Stimulated activated CD8-positive, alpha-beta memory T cell treated with anti-CD3 and anti-CD28 coated beads, Interleukin-7, amount 100 ng/mL, for 48 hours (primary cell): ENCODE measurements around the gene TEX264.

Experiments
- DNase-seq, 2 donors: peaks; one replicate each; pipeline ENCODE4 v3.0.0-alpha.2; 2020; ENCODE audit warnings: low read depth in 1 of 2; ENCODE audit errors: extremely low read depth in 1 of 2

The TEX264 gene

DNA sequence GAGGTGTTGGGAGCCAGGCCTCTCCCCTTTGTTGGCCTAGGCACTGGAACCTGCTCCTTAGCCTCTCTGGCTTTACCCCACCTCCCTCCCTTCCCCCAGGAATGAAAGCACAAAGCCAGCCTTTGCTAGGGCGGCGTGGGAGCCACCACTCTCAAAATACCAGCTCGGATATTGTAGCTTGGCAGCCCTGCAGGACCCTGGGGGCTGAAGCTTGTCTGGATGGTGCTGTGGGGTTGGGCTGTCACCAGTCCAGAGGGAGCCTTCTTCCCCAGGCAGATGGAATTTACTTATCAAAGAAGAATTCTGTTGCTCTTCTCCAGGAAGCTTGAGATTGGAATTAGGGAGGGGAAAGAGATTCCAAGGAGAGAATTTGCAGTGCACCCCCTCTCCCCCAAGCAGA lies 20.9 kb downstream of the TEX264 start:
- DNase-seq = no peak

- DNase-seq = no peak
Observed at GRCh38 chr3:51692980-51693395, 21.9 kb downstream of the TEX264 start.

GRCh38 chr3:51696954-51697353 lies 25.9 kb downstream of the TEX264 start:
- DNase-seq = no peak

DNA sequence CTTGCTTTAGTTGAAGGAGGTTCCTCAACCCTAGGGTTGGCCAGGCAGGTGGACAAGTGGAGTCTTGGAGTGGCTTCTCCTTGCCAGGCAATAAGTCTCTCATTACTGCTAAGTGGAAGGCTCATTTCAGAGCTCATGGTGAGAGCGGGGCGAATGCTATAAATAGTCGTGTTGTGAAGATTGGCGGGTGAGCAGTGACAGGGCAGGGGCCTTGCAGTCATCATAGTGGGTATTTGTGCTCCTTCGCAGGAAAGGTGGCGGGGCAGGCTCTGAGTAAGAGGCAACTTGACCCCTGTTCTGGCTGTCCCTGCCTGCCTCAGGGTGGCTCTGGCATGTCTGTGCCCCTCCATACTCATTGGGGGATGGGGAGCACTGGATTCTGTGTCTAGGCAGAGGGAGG lies 27.2 kb downstream of the TEX264 start:
- DNase-seq = no peak

DNA sequence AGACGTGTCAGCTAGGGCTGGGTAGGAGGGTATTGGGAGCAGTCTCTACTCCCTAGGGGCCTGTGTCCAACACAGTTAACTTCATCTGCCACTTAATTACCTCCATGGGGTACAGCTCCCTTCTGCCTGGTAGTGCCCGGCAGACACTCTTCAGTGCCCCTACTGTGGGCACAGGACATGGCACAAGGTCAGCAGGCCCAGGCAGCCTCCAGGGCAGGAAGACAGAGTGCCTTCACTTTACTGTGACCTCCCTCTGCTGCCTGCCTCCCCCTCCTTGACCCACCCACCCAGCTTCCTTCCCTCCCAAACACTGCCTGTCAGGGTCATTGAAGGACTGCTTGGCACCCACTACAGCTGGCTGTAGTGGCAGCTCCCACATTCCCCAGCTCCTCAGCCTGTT lies 29.4 kb downstream of the TEX264 start:
- DNase-seq = no peak

DNA sequence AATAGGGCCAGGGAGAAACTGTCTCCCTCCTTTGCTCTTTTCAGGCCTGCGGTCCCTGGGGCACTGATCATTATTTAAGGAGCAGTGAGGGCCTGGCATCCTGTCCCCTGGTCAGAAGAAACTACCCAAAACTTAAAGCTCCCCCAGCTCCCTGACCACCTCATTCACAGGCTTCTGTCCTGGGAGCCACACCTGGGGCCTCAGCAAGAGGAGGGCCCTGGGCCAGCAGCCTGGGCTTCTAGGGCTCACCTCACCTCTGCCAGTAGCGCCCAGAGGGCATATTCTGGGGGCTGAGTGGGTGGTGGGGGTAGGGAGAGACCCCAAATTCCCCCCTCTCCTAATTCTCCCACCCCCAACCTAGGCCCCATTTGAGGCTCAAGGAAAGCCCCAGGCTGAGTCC lies 31.1 kb downstream of the TEX264 start:
- DNase-seq = no peak

DNA sequence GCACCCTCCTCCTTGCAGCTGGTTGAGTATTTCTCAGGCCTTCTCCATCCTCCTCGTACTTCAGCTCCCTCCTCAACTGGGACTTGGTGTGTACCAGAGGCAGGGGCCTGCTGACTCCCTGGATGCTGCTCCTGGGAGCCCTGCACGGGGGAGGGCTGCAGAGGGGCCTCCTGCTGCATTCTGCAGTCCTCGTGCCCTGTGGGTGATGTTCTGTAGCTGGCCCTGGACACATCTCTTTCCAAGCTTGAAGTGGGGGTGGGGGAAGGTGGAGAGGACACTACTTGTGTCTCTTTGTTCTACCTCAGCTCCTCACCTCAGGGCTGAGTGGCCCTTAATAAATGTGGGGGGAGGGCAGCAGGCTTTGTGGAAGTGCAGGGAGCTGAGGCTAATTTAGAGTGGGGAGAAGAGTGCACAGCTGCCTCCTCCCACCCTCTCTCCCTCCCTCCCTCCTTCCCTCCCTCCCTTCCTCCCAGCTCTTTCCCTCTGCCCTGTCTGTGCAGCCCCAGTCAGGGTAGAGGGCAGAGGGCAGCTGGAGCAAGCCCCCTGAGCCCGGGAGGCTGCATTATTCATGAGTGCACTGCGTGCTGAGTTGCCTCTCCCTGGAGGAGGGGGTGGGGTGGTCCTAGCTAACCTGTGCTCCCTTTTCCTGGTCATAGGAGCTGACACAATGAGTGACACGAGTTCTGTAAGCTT lies 32.2 kb downstream of the TEX264 start:
- no peak for DNase-seq

- DNase-seq = no peak
Observed at GRCh38 chr3:51703761-51704510, 32.9 kb downstream of the TEX264 start.

DNA sequence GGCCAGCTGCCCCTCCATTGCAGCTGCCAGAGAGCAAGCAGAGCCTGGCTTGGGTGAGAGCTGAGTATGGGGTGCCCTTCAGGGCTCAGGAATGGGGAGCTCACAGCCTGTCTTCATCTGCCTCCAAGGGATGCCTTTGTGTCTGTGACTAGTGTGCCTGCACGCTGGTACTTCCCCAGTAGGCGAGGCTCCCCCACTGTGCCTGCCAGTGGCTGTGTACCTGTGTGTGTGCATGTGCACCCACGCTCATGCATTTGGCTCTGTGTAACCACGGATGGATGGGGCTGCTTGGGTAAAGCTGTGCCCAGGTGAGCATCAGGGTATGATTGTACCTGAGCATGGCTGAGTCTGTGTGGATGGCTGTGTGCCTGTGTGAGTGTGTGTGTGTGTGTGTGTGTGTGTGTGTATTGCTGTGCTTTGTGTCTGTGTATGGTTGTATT lies 33.5 kb downstream of the TEX264 start:
- DNase-seq = no peak

DNA sequence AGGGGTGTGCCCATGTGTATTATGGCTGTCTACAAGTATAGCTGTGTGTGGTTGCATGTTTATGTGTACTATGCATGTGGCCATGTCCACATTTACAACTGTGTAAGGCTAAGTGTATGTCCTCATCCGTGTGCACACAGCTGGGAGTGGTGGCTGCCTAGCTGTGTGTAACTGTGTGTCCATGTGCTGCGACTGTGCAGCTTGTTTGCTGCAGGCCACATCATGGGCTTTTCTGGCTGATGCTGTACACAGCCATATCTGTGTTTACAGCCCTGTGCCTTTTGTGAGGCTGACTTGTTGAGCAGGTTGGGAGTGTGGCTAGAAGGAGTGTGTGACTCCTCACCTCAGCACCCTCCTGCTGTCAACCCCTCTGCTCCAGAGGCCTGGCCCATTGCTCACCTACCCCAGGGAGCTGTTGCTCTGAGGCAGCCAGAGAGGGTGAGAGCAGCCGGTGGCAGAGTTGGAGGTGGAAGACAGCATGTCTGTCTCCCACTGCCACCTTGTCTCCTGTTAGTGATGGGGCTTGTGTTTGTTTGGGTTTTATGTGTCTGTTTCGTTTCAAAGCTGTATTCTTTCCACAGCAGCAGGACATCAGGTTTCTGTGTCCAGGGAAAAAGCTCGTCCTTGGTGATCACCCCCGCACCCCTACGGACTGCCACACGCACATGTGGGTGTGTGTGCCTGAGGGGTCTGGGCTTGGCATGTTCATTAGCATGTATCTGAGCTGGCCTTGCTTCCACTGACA lies 34.4 kb downstream of the TEX264 start:
- DNase-seq = no peak

DNA sequence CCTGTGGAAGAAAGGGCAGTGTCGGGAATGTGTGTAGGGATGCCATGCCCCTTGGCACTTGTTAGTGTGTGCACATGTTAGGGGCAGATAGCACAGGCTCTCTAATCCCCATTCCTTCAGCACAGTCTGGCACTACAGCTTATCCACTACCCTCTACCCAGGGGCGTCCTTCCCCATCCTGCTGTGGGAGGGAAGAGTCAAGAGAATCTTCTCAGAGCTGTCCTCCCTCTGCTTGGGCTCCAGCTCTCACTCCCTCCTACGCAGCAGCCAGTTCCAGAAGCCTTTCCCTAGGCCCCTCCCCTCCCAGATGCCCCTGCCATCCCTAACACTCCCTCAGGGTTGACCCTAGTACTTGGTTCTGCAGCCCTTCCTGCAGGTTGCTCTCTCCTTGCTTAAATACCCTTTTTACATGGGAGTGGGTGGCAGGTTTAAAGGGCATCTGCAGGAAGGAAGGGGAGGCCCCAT lies 35.0 kb downstream of the TEX264 start:
- DNase-seq = no peak

GRCh38 chr3:51706788-51707731 lies 36.0 kb downstream of the TEX264 start, which contains the start of gene GRM2:
GRM2 (plus strand) TSS chr3:51707068; CDS start chr3:51708984, 1,916 bp downstream.
- DNase-seq = no peak

DNA sequence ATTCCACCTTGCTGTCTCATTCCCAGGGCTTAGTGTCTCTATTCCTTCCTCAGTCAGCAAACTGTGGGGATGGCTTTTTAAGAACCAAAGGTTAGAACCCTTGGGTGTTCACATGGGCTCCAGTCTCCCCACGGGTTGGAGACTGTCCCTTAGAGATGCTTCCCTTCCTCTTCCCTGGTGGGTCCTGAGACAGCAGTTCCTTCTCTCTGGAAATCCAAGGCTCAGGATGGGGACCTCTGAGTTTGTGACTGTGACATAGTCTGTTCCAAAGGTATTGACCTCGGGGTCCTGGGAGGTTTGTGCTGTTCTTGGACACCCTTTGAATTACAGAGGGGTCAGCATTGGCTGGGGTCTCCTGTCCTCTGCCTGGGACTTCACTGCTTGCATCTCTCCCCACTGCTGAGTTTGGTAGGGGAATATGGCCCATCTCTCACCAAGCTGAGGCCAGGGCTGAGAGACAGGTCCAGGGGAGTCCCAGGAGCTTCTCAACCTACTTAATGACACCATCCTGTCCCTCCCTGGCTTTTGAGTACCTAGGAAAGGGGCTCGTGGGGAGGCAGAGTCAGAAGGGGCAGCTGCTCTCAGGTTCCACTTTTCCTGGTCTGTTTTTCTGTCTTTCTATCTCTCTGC lies 37.3 kb downstream of the TEX264 start:
- no peak for DNase-seq

DNA sequence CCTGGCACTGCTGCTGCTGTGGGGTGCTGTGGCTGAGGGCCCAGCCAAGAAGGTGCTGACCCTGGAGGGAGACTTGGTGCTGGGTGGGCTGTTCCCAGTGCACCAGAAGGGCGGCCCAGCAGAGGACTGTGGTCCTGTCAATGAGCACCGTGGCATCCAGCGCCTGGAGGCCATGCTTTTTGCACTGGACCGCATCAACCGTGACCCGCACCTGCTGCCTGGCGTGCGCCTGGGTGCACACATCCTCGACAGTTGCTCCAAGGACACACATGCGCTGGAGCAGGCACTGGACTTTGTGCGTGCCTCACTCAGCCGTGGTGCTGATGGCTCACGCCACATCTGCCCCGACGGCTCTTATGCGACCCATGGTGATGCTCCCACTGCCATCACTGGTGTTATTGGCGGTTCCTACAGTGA lies 38.0 kb downstream of the TEX264 start:
- DNase-seq = no peak

DNA sequence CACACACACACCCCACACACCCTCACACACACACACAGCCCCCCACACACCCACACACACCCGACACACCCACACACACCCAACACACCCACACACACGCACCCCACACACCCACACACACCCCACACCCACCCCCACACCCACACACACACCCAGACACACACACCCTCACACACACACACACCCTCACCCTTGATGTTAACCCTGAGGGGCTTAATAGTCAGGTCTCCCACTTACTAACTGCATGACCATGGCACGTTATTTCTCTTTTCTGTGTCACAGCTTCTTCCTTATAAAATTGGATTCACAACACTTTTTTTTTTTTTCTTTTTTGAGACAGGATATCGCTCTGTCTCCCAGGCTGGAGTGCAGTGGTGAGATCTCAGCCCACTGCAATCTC lies 38.6 kb downstream of the TEX264 start:
- no peak for DNase-seq

DNA sequence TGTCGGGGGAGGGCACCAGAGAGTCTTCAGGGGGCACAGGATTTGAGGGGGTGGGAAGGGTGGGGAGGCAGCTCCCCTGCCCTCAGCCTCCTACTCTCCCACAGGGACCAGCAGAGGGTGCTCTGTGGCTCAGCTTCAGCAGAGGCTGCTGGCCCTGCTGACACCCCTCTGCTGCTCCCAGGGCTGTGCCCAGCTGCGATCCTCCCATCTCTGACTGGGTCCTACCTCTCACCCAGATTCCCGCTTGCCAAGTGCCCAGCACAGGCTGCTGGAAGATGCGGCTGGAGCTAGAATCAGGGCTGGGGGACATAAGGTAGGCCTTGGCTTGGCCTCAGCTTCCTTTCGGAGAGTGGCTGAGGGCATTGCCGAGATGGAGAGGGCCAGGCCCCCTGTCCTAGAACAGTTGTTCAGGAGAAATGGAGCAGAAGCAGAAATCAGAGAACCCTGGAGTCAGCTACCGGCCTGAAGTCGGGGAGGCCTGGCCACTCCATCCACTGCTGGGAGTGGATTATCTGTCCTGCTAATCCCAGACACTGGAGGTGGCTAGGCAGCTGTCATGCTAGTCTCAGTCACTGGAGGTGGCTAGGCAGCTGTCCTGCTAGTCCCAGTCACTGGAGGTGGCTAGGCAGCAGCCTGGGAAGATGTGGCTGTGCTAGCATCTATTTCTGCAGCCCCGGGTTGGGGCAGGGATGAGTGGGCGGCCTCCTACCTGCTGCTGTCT lies 39.7 kb downstream of the TEX264 start:
- DNase-seq = no peak

GRCh38 chr3:51711352-51712037 lies 40.4 kb downstream of the TEX264 start:
- no peak for DNase-seq

DNA sequence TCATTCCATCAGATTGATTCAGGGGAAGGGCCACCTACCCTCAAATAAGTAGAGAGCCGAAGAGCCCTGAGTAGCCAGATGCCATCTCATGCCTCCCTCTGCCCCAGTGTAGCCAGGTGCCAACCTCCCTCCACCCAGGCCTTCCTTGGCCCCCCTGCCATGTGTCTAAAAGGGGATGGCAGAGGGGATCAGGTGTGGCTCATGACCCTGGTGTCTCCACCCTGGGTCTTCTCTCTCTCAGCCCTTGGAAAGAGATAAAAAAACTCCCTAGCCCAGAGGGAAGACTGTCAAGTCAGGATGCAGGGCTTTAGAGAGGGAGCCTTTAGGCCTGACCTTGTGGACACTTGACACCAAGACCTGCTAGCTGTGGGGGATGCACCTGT lies 41.0 kb downstream of the TEX264 start:
- no peak for DNase-seq

GRCh38 chr3:51712511-51712931 lies 41.5 kb downstream of the TEX264 start:
- no peak for DNase-seq
